Left cardiac atrium (tissue), 4 donors: ENCODE measurements around the gene EGFLAM. TPM values are rescaled to one million over a fixed set of nuclear protein-coding genes. Genes with fewer than 3 reads are reported as not detected.

Source experiments
- ATAC-seq, 2 donors: fragments of 200-7000 bp; cut with Tn5 transposase; one replicate each; pipeline ENCODE4 v1.9.1; 2020; ENCODE audit warnings: mild to moderate bottlenecking in 2 of 2, moderate library complexity in 2 of 2
- DNase-seq: peaks from one replicate; pipeline ENCODE4 v3.0.0-alpha.2; 2020
- intact Hi-C, 2 donors: fragments of 100-400 bp; cut with DNase I; formaldehyde crosslinking; loops; one replicate each; pipeline versions ENCODE4 v1.14.1 to v1.15.1; 2022 to 2023
- total RNA-seq, 2 donors: library from RNA; stranded (reverse); fragmentation: NEBNext Ultra II Directional; extraction: Animal tissue kit (Norgen Biotek cat#: 25700); gene quantifications; one replicate each; pipeline ENCODE4 v1.2.1, GENCODE V29; 2021
- donor health status: DM: no; HTN: yes; CAD: no.
- donor health status: DM: no; HTN: yes; CAD: no; lungs with severe emphysema.
- donor health status: DM: yes; HTN: yes; CAD: no.
- donor health status: Dilated cardiomyopathy.

Gene EGFLAM
- total RNA-seq, 2 donors from 2014 or later, result 9.9 to 10.5 TPM

DNA sequence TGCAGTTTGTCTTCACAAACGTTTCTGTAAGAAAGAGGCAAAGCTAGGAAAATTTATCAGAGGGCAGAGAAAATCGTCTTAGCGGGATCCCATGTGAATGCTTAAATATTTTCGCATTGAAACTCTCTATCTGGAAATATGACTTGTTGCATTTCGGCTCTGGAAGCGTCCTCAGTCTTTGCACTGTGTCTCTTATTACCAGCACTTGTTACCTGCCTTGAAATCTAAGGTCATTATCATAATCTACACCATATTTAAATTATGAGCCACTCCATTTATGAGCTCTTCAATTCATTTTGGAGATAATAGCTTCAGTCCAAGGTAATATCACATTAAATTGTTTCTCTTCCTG is 1.4 kb downstream of the EGFLAM start:
- intact Hi-C loops, result no loop called here
- no peak for ATAC-seq

DNA sequence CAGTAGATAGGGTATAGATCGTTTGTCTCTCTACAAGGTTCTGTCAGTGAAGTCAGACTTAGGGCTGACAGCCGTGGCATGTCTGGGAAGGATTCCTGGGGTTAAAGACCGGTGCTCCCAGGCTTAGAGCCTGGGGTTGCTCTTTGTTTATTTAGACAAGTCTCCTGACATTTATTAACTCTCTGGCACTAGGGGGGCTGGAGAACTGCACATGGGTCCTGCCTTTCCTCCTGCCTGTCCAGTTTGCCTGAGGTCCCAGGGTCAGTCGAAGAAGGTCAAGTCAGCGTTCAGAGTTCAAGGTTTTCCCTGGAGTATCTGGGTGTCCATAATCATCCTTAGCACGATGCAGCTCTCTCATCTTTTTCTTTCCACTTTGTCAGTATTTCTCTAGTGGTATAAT is 5.6 kb downstream of the EGFLAM start:
- ATAC-seq (no peak), DNase-seq (no peak)
- intact Hi-C loops, result no loop called here

More for the DNA sequence above, 1.4 kb downstream of the EGFLAM start:
- no peak for DNase-seq

DNA sequence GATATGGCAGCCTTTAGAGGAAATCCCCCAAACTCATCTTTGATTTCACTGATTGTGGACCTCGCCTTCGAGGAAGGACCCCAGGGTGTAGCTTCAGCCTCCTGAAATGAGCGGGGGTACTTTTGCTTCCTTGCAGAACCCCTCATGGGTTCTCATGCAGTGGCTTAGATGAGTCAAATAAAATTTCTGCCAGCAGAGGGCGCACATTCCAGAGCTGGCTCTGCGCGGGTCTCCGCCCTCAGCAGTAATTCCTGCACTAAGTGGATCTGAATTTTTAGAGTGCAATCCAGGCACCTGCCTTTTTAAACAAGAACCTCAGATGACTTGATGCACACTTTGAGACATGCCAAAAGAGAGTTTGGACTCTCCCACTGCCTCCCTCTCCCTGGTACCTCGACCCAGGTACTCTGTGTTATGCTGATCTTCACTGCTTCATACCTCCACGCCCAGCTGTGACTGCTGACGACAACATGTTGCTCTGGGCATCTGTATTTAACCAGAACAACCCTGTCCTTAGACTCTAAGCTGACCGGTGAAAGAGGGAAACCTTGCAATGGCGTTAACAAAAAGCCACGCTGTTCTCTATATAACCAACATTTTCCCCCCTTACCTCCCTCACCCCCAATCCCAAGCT is 7.3 kb downstream of the EGFLAM start:
- intact Hi-C loops, result no loop called here
- ATAC-seq (peak; percentile 59 to 82), DNase-seq (peak; percentile 57)

DNA sequence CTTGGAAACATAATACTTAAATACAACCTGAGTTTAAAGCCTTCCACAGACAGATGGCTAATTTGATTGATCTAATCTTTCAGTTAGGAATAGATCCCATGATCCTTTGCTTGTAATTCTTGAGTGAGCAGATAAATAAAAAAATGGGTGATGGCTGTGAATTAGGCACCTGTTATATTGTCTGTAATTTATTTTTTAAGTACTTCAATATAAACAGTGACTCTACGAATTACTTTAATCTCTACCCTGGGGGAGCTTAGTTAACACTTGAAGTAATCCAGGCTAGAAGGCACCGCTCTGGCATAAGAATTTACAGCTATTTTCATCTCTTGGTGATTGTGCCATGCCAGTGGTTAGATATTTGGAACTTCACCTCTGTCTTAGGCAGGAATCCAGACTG is 9.0 kb downstream of the EGFLAM start:
- intact Hi-C loops, result no loop called here
- DNase-seq (no peak), ATAC-seq (no peak)

DNA sequence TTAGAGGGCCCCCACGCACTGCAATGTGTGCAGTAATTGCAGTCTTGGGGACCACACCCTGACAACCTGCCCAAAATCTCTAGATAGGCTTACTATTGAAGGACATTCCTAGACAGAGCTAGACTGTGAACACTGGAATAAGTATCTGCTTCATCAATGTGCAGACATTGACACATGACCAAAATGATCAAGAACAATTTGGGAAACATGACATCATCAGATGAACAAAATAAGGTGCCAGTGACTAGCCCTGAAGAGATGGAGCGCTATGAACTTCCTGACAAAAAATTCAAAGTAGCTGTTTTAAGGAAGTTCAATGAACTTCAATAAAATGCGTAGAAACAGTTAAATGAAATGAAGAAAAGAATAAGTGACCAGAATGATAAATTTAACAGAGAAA is 15.3 kb downstream of the EGFLAM start:
- ATAC-seq (no peak), DNase-seq (no peak)
- intact Hi-C loops, result no loop called here

DNA sequence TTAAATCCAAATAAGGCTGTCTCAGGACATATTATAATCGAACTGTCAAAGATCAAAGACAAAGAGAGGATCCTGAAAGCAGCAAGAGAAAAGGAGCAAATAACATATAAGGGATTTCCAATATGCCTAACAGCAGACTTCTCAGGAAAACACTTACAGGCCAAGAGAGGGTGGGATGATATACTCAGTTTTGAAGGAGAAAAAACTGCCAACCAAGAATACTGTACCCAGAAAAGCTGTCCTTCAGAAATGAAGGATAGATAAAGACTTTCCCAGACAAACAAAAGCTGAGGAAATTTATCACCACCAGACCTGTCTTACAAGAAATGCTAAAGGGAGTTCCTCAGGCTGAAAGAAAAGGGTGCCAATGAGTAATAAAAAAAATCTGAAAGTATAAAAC is 16.0 kb downstream of the EGFLAM start:
- intact Hi-C loops, result no loop called here
- ATAC-seq (no peak), DNase-seq (no peak)

DNA sequence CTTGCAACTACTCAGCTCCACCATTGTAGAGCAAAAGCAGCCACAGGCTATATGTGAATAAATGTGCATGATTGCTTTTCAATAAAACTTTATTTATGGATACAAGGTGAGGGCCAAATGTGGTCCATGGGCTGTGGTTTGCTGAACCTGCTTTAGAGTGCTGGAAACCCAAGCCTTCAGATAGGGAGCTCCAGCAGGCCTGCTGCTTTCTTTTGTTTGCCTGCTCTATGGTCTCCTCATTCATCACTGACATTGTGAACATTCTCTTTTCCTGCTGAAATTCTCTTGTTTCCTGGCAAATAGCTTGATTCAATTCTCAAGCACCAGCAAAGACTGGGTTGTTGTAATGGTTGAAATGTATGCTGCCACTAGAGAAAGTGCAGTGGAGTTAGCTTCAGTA is 26.0 kb downstream of the EGFLAM start:
- DNase-seq (no peak), ATAC-seq (no peak)
- intact Hi-C loops, result no loop called here

DNA sequence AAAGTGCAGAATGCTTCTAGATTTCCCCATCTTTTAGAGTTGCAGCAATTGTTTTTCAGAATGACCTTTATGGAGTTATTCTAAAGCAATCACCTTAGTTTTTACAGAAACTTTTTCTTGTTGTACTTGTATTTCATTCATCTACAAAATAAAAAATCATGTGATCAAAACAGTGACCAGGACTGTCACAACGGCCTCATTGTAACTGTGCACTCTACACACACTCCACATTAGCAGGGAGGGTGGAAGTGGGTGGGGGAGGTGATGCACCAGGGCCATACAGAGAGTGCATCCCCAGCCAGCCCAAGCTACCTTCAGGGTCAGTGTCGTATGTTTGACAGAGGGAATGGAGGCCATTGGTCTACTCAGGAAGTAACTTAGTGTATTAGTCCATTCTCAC is 26.9 kb downstream of the EGFLAM start:
- DNase-seq (no peak), ATAC-seq (no peak)
- intact Hi-C loops, result no loop called here

DNA sequence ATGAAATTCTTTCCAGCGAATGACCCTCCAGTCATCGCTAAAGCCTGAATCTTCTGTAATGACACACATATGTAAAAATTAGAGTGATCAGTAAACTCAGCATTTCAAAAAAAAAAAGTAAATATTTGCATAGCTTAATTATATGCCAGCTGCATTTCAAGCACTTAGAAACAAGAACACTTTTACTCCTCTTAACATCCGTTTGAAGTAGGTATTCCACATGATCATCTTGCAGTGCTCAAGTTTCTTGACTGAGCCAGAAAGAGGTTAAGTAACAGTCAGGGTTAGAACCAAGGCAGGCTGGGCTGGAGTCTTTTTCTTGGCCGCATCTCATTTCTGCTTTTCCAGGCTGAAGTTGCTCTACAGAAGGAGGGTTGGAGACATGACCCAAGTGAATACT is 27.6 kb downstream of the EGFLAM start:
- DNase-seq, result no peak
- no peak for ATAC-seq
- intact Hi-C loops, result no loop called here

DNA sequence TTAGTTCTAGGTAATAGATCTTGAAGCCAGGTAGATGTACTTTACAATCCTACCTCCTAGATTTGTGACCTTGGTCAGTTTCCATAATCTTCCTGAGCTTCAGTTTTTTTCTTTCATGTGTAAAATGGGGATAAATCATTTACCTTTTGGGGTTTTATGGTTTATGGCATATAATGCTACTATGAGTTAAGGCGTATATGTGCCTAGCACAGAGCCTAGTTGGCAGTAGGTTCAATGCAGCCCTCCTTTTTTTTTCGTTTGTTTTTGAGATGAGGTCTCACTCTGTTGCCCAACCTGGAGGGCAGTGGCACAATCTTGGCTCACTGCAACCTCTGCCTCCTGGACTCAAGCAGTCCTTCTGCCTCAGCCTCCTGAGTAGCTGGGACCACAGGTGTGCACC is 28.8 kb downstream of the EGFLAM start:
- intact Hi-C loops, result no loop called here
- ATAC-seq (no peak), DNase-seq (no peak)

DNA sequence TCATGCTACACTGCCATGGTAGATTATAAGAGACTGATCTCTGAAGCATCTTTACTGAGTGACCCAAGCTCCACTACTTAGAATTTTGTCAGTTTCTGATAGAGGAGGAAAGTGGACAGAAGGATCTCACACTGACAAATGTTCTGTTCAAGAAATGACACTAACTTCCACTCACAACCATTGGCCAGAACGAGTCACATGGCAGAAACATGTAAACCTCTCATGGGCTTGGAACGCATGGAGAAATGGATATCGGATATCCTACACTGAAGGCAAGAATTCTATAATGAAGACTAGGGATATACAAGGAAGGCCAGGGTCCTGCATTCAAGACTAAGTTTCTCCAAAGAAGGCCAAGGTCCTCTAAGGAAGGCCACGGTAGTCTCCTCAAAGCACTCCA is 31.1 kb downstream of the EGFLAM start:
- intact Hi-C loops, result no loop called here
- DNase-seq, result no peak
- no peak for ATAC-seq

DNA sequence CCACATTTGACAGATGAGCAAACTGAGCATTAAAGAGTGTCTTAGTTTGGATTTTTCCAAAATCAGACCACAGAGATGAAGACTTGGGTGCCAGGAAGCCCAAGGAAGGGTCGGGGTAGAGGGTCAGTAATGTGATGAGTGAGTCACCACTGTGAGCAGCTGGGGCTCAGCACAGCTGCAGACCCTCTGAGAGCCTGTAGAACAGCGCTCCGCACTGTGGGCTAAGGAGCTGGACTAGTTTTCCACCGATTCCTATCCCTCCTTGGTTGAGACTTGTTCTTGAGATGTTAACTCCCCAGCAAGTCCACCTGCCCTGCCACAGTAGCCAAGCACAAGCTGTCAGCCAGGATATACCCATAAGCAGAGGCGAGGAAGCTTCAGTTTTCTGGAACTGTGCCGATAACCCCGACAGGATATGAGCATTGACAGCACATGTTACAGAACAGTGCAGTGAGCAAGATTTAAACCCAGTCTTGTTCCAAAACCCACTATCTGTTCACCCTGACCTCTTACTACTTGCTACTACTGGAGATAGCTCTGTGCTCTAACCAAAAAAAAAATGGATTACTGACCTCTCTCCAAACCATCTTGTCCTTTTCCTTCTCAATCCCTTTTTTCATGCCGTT is 31.8 kb downstream of the EGFLAM start:
- DNase-seq (no peak), ATAC-seq (no peak)
- intact Hi-C loops, result no loop called here

DNA sequence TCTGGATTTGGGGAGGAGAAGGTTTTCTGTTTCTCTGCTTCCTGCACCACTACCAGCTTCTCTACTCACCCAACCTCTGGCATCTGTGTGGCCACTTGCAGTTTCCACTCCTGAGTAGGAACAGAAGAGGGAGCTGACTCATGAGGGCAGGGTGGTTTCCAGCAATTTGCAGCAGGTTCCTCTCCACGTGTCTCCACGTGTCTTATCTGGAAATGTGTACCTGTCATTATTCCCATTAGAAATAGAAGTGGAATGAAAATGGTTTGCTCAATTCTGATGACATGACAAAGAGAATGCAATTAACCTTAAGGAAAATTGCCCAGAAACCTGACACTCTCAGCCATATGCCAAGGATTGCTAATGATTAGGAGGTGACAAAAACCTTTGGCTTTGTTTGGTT is 33.0 kb downstream of the EGFLAM start:
- intact Hi-C loops, result no loop called here
- DNase-seq (no peak), ATAC-seq (no peak)

DNA sequence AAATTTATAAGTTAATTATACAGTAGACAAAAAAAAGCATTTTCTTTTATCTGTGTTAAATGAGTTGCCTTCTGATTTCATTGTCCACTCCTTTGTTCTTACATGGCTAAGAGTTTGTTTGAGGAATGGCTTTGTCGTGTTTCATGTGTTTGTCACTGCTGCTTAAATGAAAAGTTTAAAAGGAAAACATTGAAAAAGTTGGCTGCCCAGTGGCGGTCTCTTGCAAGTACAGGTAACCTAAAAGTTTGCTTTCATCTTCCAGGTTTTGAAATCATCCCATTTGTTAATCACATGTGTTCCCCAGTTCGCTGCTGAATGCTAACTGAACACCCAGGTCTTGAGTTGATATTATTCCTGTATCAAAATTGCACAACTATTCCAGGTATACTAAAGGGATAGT is 33.9 kb downstream of the EGFLAM start:
- no peak for ATAC-seq
- DNase-seq, result no peak
- intact Hi-C loops, result no loop called here

DNA sequence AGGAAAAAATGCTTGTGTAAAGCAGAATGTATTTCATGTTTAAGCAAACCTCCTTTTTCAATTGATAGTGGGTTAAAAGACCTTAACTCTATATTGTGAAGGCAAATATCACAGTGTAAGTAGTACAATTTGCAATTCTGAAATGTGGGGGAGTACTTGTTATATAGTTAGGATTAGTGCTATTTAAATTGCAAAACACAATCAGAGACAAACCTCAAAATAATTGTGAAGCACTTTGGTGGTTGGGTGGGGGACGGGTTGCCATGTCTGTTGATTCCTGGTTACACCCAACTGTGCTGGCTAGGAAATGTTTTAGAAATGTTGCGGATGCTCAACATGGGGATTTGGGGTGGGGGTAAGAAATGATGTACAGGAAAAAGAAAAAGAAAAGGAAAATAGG is 37.4 kb downstream of the EGFLAM start:
- no peak for ATAC-seq
- intact Hi-C loops, result no loop called here
- no peak for DNase-seq

DNA sequence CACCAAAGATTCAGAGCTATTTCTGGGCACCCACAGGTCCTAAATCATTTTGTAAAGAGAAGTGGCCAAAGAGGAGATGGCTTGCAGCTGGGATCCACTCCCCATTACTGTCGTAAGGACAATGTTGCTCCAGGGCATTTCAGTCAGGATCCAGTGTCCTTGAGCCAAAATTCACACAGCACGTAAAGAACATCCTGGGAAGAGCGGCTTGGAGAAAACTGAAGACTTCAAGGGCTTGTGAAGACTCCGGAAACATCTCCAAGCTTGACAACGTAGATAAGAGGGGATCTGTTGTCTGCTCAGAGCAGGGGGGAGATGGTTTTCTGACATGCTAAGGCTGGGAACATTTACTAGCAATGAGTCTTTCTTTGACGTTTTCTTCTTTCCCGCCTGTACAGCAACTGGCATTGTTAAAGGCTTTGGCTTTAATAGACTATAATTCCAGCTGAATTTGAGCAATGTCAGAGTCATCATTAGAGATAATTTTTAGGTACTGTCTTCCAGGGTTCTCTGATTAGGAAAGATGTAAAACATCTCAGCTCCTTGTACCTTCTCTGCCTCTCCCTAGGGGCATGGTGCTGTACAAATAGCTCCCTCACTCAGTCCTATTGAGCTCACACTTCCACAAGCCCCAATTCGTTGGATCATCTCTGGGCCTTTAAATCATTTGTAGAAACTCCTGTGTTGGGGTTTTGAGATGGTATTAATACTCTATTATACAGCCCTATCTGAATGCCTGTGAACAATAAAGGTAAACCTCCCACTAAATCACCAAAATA is 39.7 kb downstream of the EGFLAM start:
- no peak for DNase-seq
- intact Hi-C loops, result no loop called here
- ATAC-seq, result peak in 1 of 2 donors; percentile 30

DNA sequence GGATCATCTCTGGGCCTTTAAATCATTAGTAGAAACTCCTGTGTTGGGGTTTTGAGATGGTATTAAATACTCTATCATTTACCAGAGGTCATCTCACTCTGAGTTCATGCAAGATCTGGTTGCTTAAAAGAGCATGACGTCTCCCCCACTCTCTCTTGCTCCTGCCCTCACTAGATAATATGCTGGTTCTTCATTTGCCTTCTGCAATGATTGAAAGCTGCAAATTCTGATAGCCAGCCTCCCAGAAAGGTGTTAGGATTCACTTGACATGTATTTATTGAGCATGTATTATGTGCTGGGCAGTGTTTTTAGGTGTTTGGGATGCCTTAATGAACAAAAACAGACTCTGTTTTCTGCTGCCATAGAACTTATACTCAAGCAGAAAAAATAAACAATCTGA is 41.2 kb downstream of the EGFLAM start:
- no peak for DNase-seq
- intact Hi-C loops, result no loop called here
- ATAC-seq, result no peak

DNA sequence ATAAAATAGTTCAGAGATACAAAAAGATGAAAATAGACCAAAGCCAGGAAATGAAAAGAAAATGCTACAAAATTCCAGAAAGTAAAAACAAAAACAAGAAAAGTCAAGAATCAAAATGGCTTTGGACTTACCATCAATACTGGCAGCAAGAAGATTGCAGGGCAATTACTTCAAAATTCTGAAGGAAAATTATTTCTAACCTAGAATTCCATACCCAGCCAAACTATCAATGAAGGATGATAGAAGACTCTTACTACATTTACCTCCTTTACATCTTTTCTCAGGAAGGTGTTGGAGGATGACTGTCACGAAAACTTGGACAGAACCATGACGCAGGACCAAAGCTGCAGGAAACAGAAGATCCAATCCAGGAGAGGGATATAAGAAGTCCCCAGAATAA is 46.8 kb downstream of the EGFLAM start:
- intact Hi-C loops, result no loop called here
- no peak for ATAC-seq
- DNase-seq, result no peak

DNA sequence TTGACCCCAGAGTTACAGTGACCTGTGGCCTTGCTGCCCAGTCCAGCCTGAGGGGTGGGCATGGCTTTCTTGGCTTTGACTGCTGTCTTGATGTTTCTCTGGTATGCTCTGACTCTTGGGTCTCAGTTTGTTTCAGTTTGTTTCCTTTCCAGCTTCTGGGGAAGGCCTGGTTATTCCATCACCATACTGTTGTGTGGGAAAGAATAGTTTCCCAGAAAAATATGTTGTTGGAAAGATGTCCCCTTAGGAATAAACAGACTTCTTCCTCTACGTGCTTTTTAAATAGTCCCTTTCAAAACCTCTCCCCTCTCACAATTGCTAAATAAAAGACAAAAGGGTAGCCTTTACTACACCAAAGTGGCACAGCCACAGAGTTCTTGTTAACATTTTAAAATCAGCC is 49.5 kb downstream of the EGFLAM start:
- DNase-seq (no peak), ATAC-seq (no peak)
- intact Hi-C loops, result no loop called here

DNA sequence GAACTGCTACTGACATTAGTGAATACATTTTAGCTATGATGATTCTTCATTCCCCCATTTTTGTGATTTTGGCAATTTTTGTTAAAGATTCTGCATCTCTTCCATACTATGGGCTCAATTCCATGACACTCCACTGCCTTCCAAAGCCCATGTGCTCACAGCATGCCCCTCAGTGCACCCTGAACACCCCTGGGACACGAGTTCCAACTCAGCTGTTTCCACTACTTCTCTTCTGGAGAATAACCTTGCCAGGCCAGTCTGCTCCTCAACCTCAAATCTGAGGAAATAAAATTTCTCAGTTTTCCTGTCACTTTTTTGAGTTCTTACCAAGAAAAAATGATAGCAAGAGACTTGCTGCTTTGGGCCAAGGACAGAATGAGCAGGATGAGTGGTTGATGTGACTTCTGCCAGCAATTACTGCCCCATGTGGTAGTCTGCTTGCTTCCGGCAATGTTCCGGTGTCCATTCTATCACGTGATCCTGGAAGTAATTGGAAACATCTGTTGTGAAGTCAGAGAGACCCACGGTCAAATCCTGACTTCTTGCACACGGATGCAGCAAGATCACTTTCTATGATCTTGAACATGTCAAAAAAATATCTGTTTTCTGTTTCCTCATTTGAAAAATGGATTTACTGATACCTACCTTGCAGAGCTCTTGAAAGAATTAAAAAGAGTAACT is 58.3 kb downstream of the EGFLAM start:
- DNase-seq, result no peak
- peak; percentile 66 to 87 for ATAC-seq
- intact Hi-C loops, result no loop called here
